Endothelial cell of umbilical vein (primary cell): ENCODE measurements around the gene VAV2. TPM values are rescaled to one million over a fixed set of nuclear protein-coding genes. Genes with fewer than 3 reads are reported as not detected.

Experiments
- BruUV-seq: library from RNA; stranded (reverse); fragments of 400-500 nt; replicated peaks from 2 replicates; lab custom pipeline; 2021; lab: Mats Ljungman, UMichigan
- CTCF ChIA-PET: fragments of 300-600, 350-600 bp; sonication (Branson Sonifier 250); formaldehyde crosslinking; loops from one replicate; lab custom pipeline; 2021; ENCODE audit warnings: antibody characterized with exemption, inconsistent platforms; lab: Charles Lee
- POLR2A ChIA-PET: fragments of 300-600, 350-600 bp; sonication (Branson Sonifier 250); formaldehyde crosslinking; loops from one replicate; lab custom pipeline; 2021; ENCODE audit warnings: antibody characterized with exemption, inconsistent platforms; lab: Charles Lee
- DNase-seq: peaks from one replicate; pipeline ENCODE4 v3.0.0-alpha.2; 2011; ENCODE audit warnings: low read depth, low spot score
- FAIRE-seq: peaks from 2 replicates; lab custom pipeline; 2011; peaks lifted over from hg19 to GRCh38; lab: Jason Lieb, UNC
- H2AFZ ChIP-seq: 2 replicates; pipeline ENCODE4 v1.6.0; 2012; ENCODE audit warnings: low read depth, low read length, control low read depth, inconsistent platforms
- H3K27ac ChIP-seq: 2 replicates; pipeline ENCODE4 v1.5.1; 2011; ENCODE audit warnings: low read depth, mild to moderate bottlenecking, control low read depth, low read length, moderate library complexity; ENCODE audit not compliant: insufficient read depth
- H3K27me3 ChIP-seq, 2 experiments: 2 replicates each; pipeline versions ENCODE4 v1.6.0 to v1.6.1; 2011; ENCODE audit warnings: low read length in 2 of 2, mixed read lengths in 1 of 2; ENCODE audit not compliant: control insufficient read depth in 2 of 2, insufficient read depth in 2 of 2
- H3K36me3 ChIP-seq, 2 experiments: 2 replicates in 1 of 2; 3 replicates in 1 of 2; pipeline ENCODE4 v1.5.1; 2011; ENCODE audit warnings: low read length in 2 of 2, mild to moderate bottlenecking in 1 of 2, moderate library complexity in 1 of 2; ENCODE audit not compliant: control insufficient read depth in 2 of 2, insufficient read depth in 2 of 2; ENCODE audit errors: extremely low read depth in 1 of 2
- H3K4me1 ChIP-seq: 3 replicates; pipeline ENCODE4 v1.5.1; 2011; ENCODE audit warnings: mild to moderate bottlenecking, low read length; ENCODE audit not compliant: control insufficient read depth, insufficient read depth; ENCODE audit errors: extremely low read depth
- H3K4me2 ChIP-seq: 2 replicates; pipeline ENCODE4 v1.6.1; 2011; ENCODE audit warnings: low read length, control low read depth, mixed read lengths; ENCODE audit not compliant: insufficient read depth
- H3K4me3 ChIP-seq, 3 experiments: fragments of 200-600 bp in 1 of 3; sonication (generic), shearing (Covaris generic) in 1 of 3; replicated peaks in 1 of 3; 2 replicates each; pipeline ENCODE4 v1.5.1; 2011 to 2016; ENCODE audit warnings: control low read depth in 3 of 3, low read length in 3 of 3, mild to moderate bottlenecking in 2 of 3, inconsistent platforms in 1 of 3, low read depth in 1 of 3, moderate library complexity in 1 of 3; ENCODE audit not compliant: insufficient read depth in 1 of 3
- H3K79me2 ChIP-seq: 2 replicates; pipeline ENCODE4 v1.6.0; 2012; ENCODE audit warnings: low read length, inconsistent platforms; ENCODE audit not compliant: control insufficient read depth, insufficient read depth
- H3K9ac ChIP-seq: replicated peaks from 2 replicates; pipeline ENCODE3; 2011; ENCODE audit warnings: low read length, control low read depth; ENCODE audit not compliant: insufficient read depth; ENCODE audit errors: extremely low read depth
- H3K9me1 ChIP-seq: replicated peaks from 3 replicates; pipeline ENCODE4 v1.6.0; 2011; ENCODE audit warnings: mild to moderate bottlenecking, low read length; ENCODE audit not compliant: control insufficient read depth, insufficient read depth; ENCODE audit errors: extremely low read depth
- H3K9me3 ChIP-seq: replicated peaks from 2 replicates; pipeline ENCODE4 v1.5.1; 2012; ENCODE audit warnings: low read length, inconsistent platforms; ENCODE audit not compliant: control insufficient read depth, insufficient read depth
- H4K20me1 ChIP-seq: replicated peaks from 2 replicates; pipeline ENCODE3; 2011; ENCODE audit warnings: mild to moderate bottlenecking, low read length; ENCODE audit not compliant: control insufficient read depth, insufficient read depth; ENCODE audit errors: extremely low read depth
- CTCF ChIP-seq, 2 donors: IDR thresholded peaks; 1 replicate in 1 of 2; 2 replicates in 1 of 2; pipeline ENCODE4 v1.5.1; 2011; ENCODE audit warnings: low read length in 2 of 2, mild to moderate bottlenecking in 2 of 2, moderate library complexity in 2 of 2, control low read depth in 1 of 2, inconsistent platforms in 1 of 2, low read depth in 1 of 2; ENCODE audit not compliant: insufficient read depth in 1 of 2; ENCODE audit errors: extremely low read depth in 1 of 2
- GATA2 ChIP-seq: IDR thresholded peaks from 2 replicates; pipeline ENCODE4 v1.7.0; 2011; ENCODE audit warnings: low read depth, mild to moderate bottlenecking, moderate library complexity, mixed read lengths, low read length; ENCODE audit not compliant: insufficient read length, insufficient read depth
- JUN ChIP-seq: IDR thresholded peaks from 2 replicates; pipeline ENCODE4 v1.6.1; 2011; ENCODE audit warnings: borderline replicate concordance, low read depth; ENCODE audit not compliant: insufficient read length, insufficient read depth
- POLR2A ChIP-seq: IDR thresholded peaks from 2 replicates; pipeline ENCODE4 v1.6.1; 2012; ENCODE audit warnings: low read depth, mild to moderate bottlenecking, control low read depth, low read length
- dilution Hi-C: fragments of 300-500 bp; cut with MboI; formaldehyde crosslinking; loops from one replicate; pipeline ENCODE4 v1.15.0; 2019; ENCODE audit warnings: low sequenced_read_pairs; ENCODE audit not compliant: extremely low pct_ligation_motif_present
- intact Hi-C: fragments of 100-400 bp; cut with micrococcal nuclease; formaldehyde crosslinking; loops from one replicate; pipeline ENCODE4 v1.10.0; 2022
- polyA plus RNA-seq, 4 experiments: library from polyadenylated mRNA; depleted of rRNA in 3 of 4; stranded (reverse) in 3 of 4; unstranded in 1 of 4; fragments of >200 nt; gene quantifications; 2 replicates each; pipeline versions ENCODE4 v1.2.1 to v1.2.3, GENCODE V29; 2011 to 2012; ENCODE audit warnings: missing spikeins in 1 of 4
- total RNA-seq: library from RNA; stranded (reverse); gene quantifications from 2 replicates; pipeline ENCODE4 v1.2.3, GENCODE V29; 2021
- TF ChIP-seq, protein P1 (sequence below): IDR thresholded peaks from 2 replicates; pipeline ENCODE4 v1.6.1; 2011; ENCODE audit not compliant: insufficient read depth, insufficient read length

The VAV2 gene
- total and polyA plus RNA-seq, 2 donors (not counting 3 experiments of a cell fraction or from before 2014, with no cell fraction given), result 10.6 to 30.6 TPM

GRCh38 chr9:133888048-133888808, 103.9 kb downstream of the VAV2 start:
- dilution Hi-C loops, result no loop called here
- CTCF ChIA-PET, result no interaction called here

More at GRCh38 chr9:133888048-133888808, 103.9 kb downstream of the VAV2 start:
- no peaks in the 10 kb centered on the region for H3K9me3 ChIP-seq
- H3K36me3 ChIP-seq, result no peaks in the 10 kb centered on the region
- DNase-seq (no peak), FAIRE-seq (no peak)
- H3K27ac ChIP-seq, result no peak overlapping the region
- H3K79me2 ChIP-seq, result peaks cover 10% of the 10 kb centered on the region
- no peak overlapping the region for H3K4me3 ChIP-seq
- H4K20me1 ChIP-seq, result no peaks in the 10 kb centered on the region
- TF ChIP-seq CTCF (IDR thresholded peaks at IDR 0.05; ENCODE audit: extremely low read depth in 1 of 2, insufficient read depth in 1 of 2, low read depth in 1 of 2, low read length in 2 of 2) (no peak), GATA2 (no peak), POLR2A (no peak), JUN (no peak)
- TF ChIP-seq, protein P1, sequence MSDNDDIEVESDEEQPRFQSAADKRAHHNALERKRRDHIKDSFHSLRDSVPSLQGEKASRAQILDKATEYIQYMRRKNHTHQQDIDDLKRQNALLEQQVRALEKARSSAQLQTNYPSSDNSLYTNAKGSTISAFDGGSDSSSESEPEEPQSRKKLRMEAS, result no peak
- peaks cover 4% of the 10 kb centered on the region for H3K4me1 ChIP-seq
- intact Hi-C loops, result no loop called here
- no peak overlapping the region for H2AFZ ChIP-seq
- no peaks in the 10 kb centered on the region for H3K27me3 ChIP-seq
- no peaks in the 10 kb centered on the region for H3K9me1 ChIP-seq
- no peak overlapping the region for H3K4me2 ChIP-seq
- BruUV-seq, result no TSS peak
- H3K9ac ChIP-seq, result no peak overlapping the region
- POLR2A ChIA-PET, result no interaction called here
